HUES64 (cell line): ENCODE data around the gene ATP2A2. TPM values are rescaled to one million over a fixed set of nuclear protein-coding genes. Genes with fewer than 3 reads are reported as not detected.

Source experiments
- H3K27ac ChIP-seq: 2 replicates; pipeline ENCODE4 v1.7.0; 2013; ENCODE audit warnings: low read depth, low read length, inconsistent platforms
- H3K27me3 ChIP-seq: 2 replicates; pipeline ENCODE4 v1.6.1; 2013; ENCODE audit warnings: mild to moderate bottlenecking, low read length; ENCODE audit not compliant: insufficient read depth
- H3K36me3 ChIP-seq: 2 replicates; pipeline ENCODE4 v1.6.1; 2013; ENCODE audit warnings: mild to moderate bottlenecking, low read length; ENCODE audit not compliant: insufficient read depth
- H3K4me1 ChIP-seq: 2 replicates; pipeline ENCODE4 v1.6.1; 2013; ENCODE audit warnings: mild to moderate bottlenecking, low read length, moderate library complexity; ENCODE audit not compliant: insufficient read depth
- H3K4me3 ChIP-seq: 2 replicates; pipeline ENCODE4 v1.5.1; 2013; ENCODE audit warnings: mild to moderate bottlenecking, low read length, moderate library complexity
- H3K9ac ChIP-seq: 2 replicates; pipeline ENCODE4 v1.6.1; 2013; ENCODE audit warnings: mild to moderate bottlenecking, low read depth, low read length
- H3K9me3 ChIP-seq: 2 replicates; pipeline ENCODE4 v1.6.1; 2013; ENCODE audit warnings: low read depth, low read length; ENCODE audit not compliant: insufficient read depth
- WGBS: fragments of 150-250, 120-280 bp; methylation state at CpG from one replicate; pipeline ENCODE4 v1.1.7; 2013; ENCODE audit warnings: missing lambda C conversion rate; 5-methylcytosine and 5-hydroxymethylcytosine counted together
- polyA plus RNA-seq, 2 experiments: library from polyadenylated mRNA; stranded (reverse); fragments of 50-300 nt; gene quantifications; one replicate each; pipeline ENCODE4 v1.2.3, GENCODE V29; 2013

ATP2A2 gene
- polyA plus RNA-seq (2013, experiment 1 of 2) = 139 TPM
- 138 TPM for polyA plus RNA-seq (2013, experiment 2 of 2)

GRCh38 chr12:110280779-110281548 lies at the start of gene ATP2A2:
ATP2A2 (plus strand) TSS chr12:110281247; CDS start chr12:110281790, 543 bp downstream.
- Histone ChIP-seq H3K9me3 (no peaks in the 10 kb centered on the region), H3K27me3 (no peaks in the 10 kb centered on the region), H3K27ac (peak within 1 kb of the TSS; percentile 98), H3K36me3 (peaks cover 35% of the 10 kb centered on the region), H3K4me3 (peak within 1 kb of the TSS; percentile 86), H3K9ac (peak within 1 kb of the TSS; percentile 100), H3K4me1 (peaks cover 41% of the 10 kb centered on the region)
- under 1% methylated on average over 106 of the region's 108 CpGs for WGBS

GRCh38 chr12:110233212-110233903 lies 47.7 kb upstream of the ATP2A2 start:
- Histone ChIP-seq H3K9ac (no peak overlapping the region), H3K27ac (no peak overlapping the region), H3K4me3 (no peak overlapping the region), H3K27me3 (no peaks in the 10 kb centered on the region), H3K9me3 (no peaks in the 10 kb centered on the region), H3K36me3 (no peaks in the 10 kb centered on the region), H3K4me1 (no peaks in the 10 kb centered on the region)
- 77% methylated on average over 5 of the region's 6 CpGs for WGBS

GRCh38 chr12:110234331-110234751 lies 46.7 kb upstream of the ATP2A2 start:
- H3K27ac ChIP-seq = no peak overlapping the region
- WGBS = 78% methylated on average over 2 of the region's 2 CpGs
- no peaks in the 10 kb centered on the region for H3K4me1 ChIP-seq
- H3K27me3 ChIP-seq = no peaks in the 10 kb centered on the region
- no peaks in the 10 kb centered on the region for H3K9me3 ChIP-seq
- H3K4me3 ChIP-seq = no peak overlapping the region
- no peaks in the 10 kb centered on the region for H3K36me3 ChIP-seq
- H3K9ac ChIP-seq = no peak overlapping the region

- H3K4me3 ChIP-seq = no peak overlapping the region
- H3K27ac ChIP-seq = no peak overlapping the region
- no CpG with 5 or more reads among the region's 3 CpGs for WGBS
- no peaks in the 10 kb centered on the region for H3K36me3 ChIP-seq
- no peaks in the 10 kb centered on the region for H3K9me3 ChIP-seq
- no peak overlapping the region for H3K9ac ChIP-seq
- no peaks in the 10 kb centered on the region for H3K4me1 ChIP-seq
- no peaks in the 10 kb centered on the region for H3K27me3 ChIP-seq
Measured at GRCh38 chr12:110234755-110235154, 46.3 kb upstream of the ATP2A2 start.

DNA sequence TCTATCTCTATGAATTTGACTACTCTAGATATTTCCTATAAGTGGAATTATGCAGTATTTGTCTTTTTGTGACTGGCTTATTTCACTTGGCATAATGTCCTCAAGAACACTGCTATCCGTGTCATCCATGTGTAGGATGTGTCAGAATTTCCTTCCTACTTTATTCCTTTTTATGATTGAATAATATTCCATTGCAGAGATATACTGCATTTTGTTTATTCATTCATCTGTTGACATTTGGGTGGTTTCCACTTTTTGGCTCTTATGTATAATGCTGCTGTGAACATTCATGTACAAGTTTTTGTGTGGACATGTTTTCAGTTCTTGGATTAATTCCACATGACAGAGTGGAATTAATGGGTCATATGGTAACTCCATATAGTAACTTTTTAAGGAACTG lies 45.7 kb upstream of the ATP2A2 start:
- no CpG with 5 or more reads among the region's 1 CpG for WGBS
- H3K9ac ChIP-seq = no peak overlapping the region
- H3K36me3 ChIP-seq = no peaks in the 10 kb centered on the region
- H3K27me3 ChIP-seq = no peaks in the 10 kb centered on the region
- H3K4me1 ChIP-seq = no peaks in the 10 kb centered on the region
- no peak overlapping the region for H3K27ac ChIP-seq
- no peaks in the 10 kb centered on the region for H3K9me3 ChIP-seq
- H3K4me3 ChIP-seq = no peak overlapping the region

- peaks cover 10% of the 10 kb centered on the region; the same call in 1 of the 2 replicates for H3K4me1 ChIP-seq
- H3K36me3 ChIP-seq = no peaks in the 10 kb centered on the region
- no peak overlapping the region for H3K4me3 ChIP-seq
- no peaks in the 10 kb centered on the region for H3K27me3 ChIP-seq
- 97% methylated on average over 5 of the region's 5 CpGs for WGBS
- no peak overlapping the region for H3K27ac ChIP-seq
- no peak overlapping the region for H3K9ac ChIP-seq
- H3K9me3 ChIP-seq = no peaks in the 10 kb centered on the region
Measured at GRCh38 chr12:110243227-110243626, 37.8 kb upstream of the ATP2A2 start.

DNA sequence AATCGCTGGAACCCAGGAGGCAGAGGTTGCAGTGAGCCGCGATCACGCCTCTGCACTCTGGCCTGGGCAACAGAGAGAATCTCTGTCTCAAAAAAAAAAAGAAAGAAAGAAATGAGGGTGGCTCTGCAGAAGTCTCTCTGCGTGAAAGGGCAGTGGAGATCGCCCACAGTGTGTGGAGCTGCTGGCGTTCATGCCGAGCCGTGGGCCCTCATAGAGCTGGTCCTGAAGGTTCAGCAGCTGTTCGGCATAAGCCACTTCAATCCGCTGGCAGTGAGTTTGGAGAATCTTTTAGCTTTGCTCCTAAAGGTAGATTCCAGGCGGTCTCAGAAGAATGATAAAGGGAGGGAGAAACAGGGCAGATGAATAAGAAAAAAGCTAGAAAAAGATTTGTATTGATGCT lies 36.7 kb upstream of the ATP2A2 start:
- WGBS = 87% methylated on average over 12 of the region's 12 CpGs
- H3K36me3 ChIP-seq = no peaks in the 10 kb centered on the region
- no peak overlapping the region for H3K27ac ChIP-seq
- H3K9ac ChIP-seq = no peak overlapping the region
- H3K4me1 ChIP-seq = peaks cover 10% of the 10 kb centered on the region; the same call in 1 of the 2 replicates
- no peak overlapping the region for H3K4me3 ChIP-seq
- H3K9me3 ChIP-seq = no peaks in the 10 kb centered on the region
- H3K27me3 ChIP-seq = no peaks in the 10 kb centered on the region

GRCh38 chr12:110244829-110245228 lies 36.2 kb upstream of the ATP2A2 start:
- no peak overlapping the region for H3K27ac ChIP-seq
- peaks cover 10% of the 10 kb centered on the region; the same call in 1 of the 2 replicates for H3K4me1 ChIP-seq
- H3K9me3 ChIP-seq = no peaks in the 10 kb centered on the region
- H3K9ac ChIP-seq = no peak overlapping the region
- no peaks in the 10 kb centered on the region for H3K27me3 ChIP-seq
- no peaks in the 10 kb centered on the region for H3K36me3 ChIP-seq
- 21% methylated on average over 8 of the region's 8 CpGs for WGBS
- H3K4me3 ChIP-seq = no peak overlapping the region

DNA sequence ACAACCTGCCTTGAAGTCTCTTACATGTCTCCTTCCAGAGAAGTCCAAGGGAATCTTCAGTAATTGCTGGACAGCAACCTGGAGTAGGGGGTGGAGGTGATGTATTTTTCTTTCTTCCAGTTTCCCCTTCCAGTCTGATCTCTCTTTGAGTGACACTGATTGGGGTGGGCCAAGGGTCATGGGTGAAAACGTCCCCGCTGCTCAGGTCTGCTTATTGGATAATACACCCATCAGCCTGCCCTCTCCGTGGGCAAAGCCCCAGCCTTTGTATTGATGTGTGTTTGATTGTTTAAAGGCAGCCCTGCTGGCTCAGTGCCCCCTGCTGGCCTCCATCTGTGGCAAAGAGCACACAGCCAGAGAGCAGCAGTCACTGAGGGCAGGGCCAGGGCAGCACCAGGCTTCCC lies 35.7 kb upstream of the ATP2A2 start:
- 28% methylated on average over 3 of the region's 3 CpGs for WGBS

GRCh38 chr12:110246636-110247339 lies 34.3 kb upstream of the ATP2A2 start:
- Histone ChIP-seq H3K36me3 (no peaks in the 10 kb centered on the region), H3K9me3 (no peaks in the 10 kb centered on the region), H3K9ac (no peak overlapping the region), H3K27ac (no peak overlapping the region), H3K4me3 (no peak overlapping the region), H3K27me3 (no peaks in the 10 kb centered on the region), H3K4me1 (peaks cover 10% of the 10 kb centered on the region; the same call in 1 of the 2 replicates)
- WGBS = 81% methylated on average over 3 of the region's 4 CpGs

More for the DNA sequence above, 35.7 kb upstream of the ATP2A2 start:
- Histone ChIP-seq H3K4me3 (no peak overlapping the region), H3K9ac (no peak overlapping the region), H3K36me3 (no peaks in the 10 kb centered on the region), H3K27me3 (no peaks in the 10 kb centered on the region), H3K27ac (no peak overlapping the region), H3K9me3 (no peaks in the 10 kb centered on the region), H3K4me1 (peaks cover 10% of the 10 kb centered on the region; the same call in 1 of the 2 replicates)
